SK-N-SH treated with all-trans-retinoic acid at 6 μM for 48 hours (cell line): ENCODE results near the gene SCNN1B.

Source experiments
- ATAC-seq: fragments of 200-7000 bp; cut with Tn5 transposase; 3 replicates; pipeline ENCODE4 v1.9.1; 2020; ENCODE audit warnings: mild to moderate bottlenecking, moderate library complexity
- ARNTL ChIP-seq: fragments of 450-650 bp; formaldehyde crosslinking; IDR thresholded peaks from 2 replicates; pipeline ENCODE4 v1.5.0; 2020; ENCODE audit warnings: low read depth, mild to moderate bottlenecking, moderate library complexity, borderline replicate concordance
- CREB5 ChIP-seq: fragments of 250-450 bp; sonication (Bioruptor Pico); IDR thresholded peaks from 2 replicates; pipeline ENCODE4 v1.5.1; 2020; ENCODE audit warnings: low read depth, mild to moderate bottlenecking, moderate library complexity
- CSDC2 ChIP-seq: fragments of 250-450 bp; sonication (Bioruptor Pico); IDR thresholded peaks from 2 replicates; pipeline ENCODE4 v1.5.0; 2020; ENCODE audit warnings: mild to moderate bottlenecking, moderate library complexity
- CSRNP3 ChIP-seq: fragments of 250-450 bp; sonication (Bioruptor Pico); IDR thresholded peaks from 2 replicates; pipeline ENCODE4 v1.5.1; 2021; ENCODE audit warnings: mild to moderate bottlenecking, moderate library complexity
- ESRRG ChIP-seq: fragments of 250-450 bp; sonication (Bioruptor Pico); IDR thresholded peaks from 2 replicates; pipeline ENCODE4 v1.6.1; 2021; ENCODE audit warnings: mild to moderate bottlenecking
- GLIS3 ChIP-seq: fragments of 250-450 bp; sonication (Bioruptor Pico); IDR thresholded peaks from 2 replicates; pipeline ENCODE4 v1.5.0; 2020; ENCODE audit warnings: mild to moderate bottlenecking, moderate library complexity
- ISL1 ChIP-seq: fragments of 250-450 bp; sonication (Bioruptor Pico); IDR thresholded peaks from 2 replicates; pipeline ENCODE4 v2.1.2; 2022; ENCODE audit warnings: mild to moderate bottlenecking, moderate library complexity
- OSR1 ChIP-seq: fragments of 250-450 bp; sonication (Bioruptor Pico); IDR thresholded peaks from 2 replicates; pipeline ENCODE4 v1.8.0; 2022; ENCODE audit warnings: moderate library complexity, mild to moderate bottlenecking, inconsistent platforms
- PATZ1 ChIP-seq: fragments of 250-450 bp; sonication (Bioruptor Pico); IDR thresholded peaks from 2 replicates; pipeline ENCODE4 v1.8.0; 2020; ENCODE audit warnings: mild to moderate bottlenecking, moderate library complexity, borderline replicate concordance
- POU6F1 ChIP-seq: fragments of 250-450 bp; sonication (Bioruptor Pico); IDR thresholded peaks from 2 replicates; pipeline ENCODE4 v1.8.0; 2021; ENCODE audit warnings: low read depth, mild to moderate bottlenecking, moderate library complexity, borderline replicate concordance
- PPARA ChIP-seq: fragments of 250-450 bp; sonication (Bioruptor Pico); IDR thresholded peaks from 2 replicates; pipeline ENCODE4 v1.5.0; 2020; ENCODE audit warnings: mild to moderate bottlenecking, borderline replicate concordance
- RARB ChIP-seq: fragments of 250-450 bp; sonication (Bioruptor Pico); IDR thresholded peaks from 2 replicates; pipeline ENCODE4 v1.8.0; 2021; ENCODE audit warnings: mild to moderate bottlenecking, moderate library complexity
- SNAI2 ChIP-seq: fragments of 250-450 bp; sonication (Bioruptor Pico); IDR thresholded peaks from 2 replicates; pipeline ENCODE4 v1.5.0; 2020; ENCODE audit warnings: mild to moderate bottlenecking, moderate library complexity
- TCF4 ChIP-seq: fragments of 250-450 bp; sonication (Bioruptor Pico); IDR thresholded peaks from 2 replicates; pipeline ENCODE4 v1.8.0; 2021; ENCODE audit warnings: mild to moderate bottlenecking, moderate library complexity, borderline replicate concordance
- TOX ChIP-seq: fragments of 250-450 bp; sonication (Bioruptor Pico); IDR thresholded peaks from 2 replicates; pipeline ENCODE4 v1.8.0; 2021; ENCODE audit warnings: mild to moderate bottlenecking, moderate library complexity, borderline replicate concordance
- TSHZ2 ChIP-seq: fragments of 250-450 bp; sonication (Bioruptor Pico); IDR thresholded peaks from 2 replicates; pipeline ENCODE4 v1.5.0; 2020; ENCODE audit warnings: mild to moderate bottlenecking, moderate library complexity
- ZFP3 ChIP-seq: fragments of 250-450 bp; sonication (Bioruptor Pico); IDR thresholded peaks from 2 replicates; pipeline ENCODE4 v1.5.0; 2020; ENCODE audit warnings: mild to moderate bottlenecking, moderate library complexity
- ZFP30 ChIP-seq: fragments of 450-650 bp; formaldehyde crosslinking; IDR thresholded peaks from 2 replicates; pipeline ENCODE4 v1.5.0; 2022; ENCODE audit warnings: mild to moderate bottlenecking, moderate library complexity
- ZNF70 ChIP-seq: fragments of 450-650 bp; formaldehyde crosslinking; IDR thresholded peaks from 2 replicates; pipeline ENCODE4 v1.5.0; 2020; ENCODE audit warnings: mild to moderate bottlenecking, moderate library complexity
- ZNF8 ChIP-seq: fragments of 450-650 bp; formaldehyde crosslinking; IDR thresholded peaks from 2 replicates; pipeline ENCODE4 v1.5.0; 2020; ENCODE audit warnings: mild to moderate bottlenecking, moderate library complexity

SCNN1B gene

GRCh38 chr16:23423496-23424049 is 121.5 kb downstream of the SCNN1B start:
- peak; percentile 90 for ATAC-seq
- no peak for TF ChIP-seq TSHZ2 (CRISPR knock-in tag)
- TF ChIP-seq CSDC2: peak; percentile 88
- TF ChIP-seq CREB5: peak; percentile 2; the same call in 1 of the 2 replicates
- TF ChIP-seq ISL1: peak; percentile 84
- TF ChIP-seq POU6F1 (CRISPR knock-in tag): no peak
- 0 out of 2 replicates have a peak, but pooled peaks have one; percentile 53 for TF ChIP-seq ZFP3
- 0 out of 2 replicates have a peak, but pooled peaks have one; percentile 25 for TF ChIP-seq SNAI2 (CRISPR knock-in tag)
- 0 out of 2 replicates have a peak, but pooled peaks have one; percentile 28 for TF ChIP-seq CSRNP3 (CRISPR knock-in tag)

- no peak for ATAC-seq
- no peak for TF ChIP-seq ZNF70 (CRISPR knock-in tag)
- TF ChIP-seq TCF4 (CRISPR knock-in tag): no peak
- no peak for TF ChIP-seq ISL1
- no peak for TF ChIP-seq ESRRG (CRISPR knock-in tag)
- TF ChIP-seq PPARA (CRISPR knock-in tag): no peak
- TF ChIP-seq GLIS3: no peak
- no peak for TF ChIP-seq ZFP30 (CRISPR knock-in tag)
- TF ChIP-seq CREB5: no peak
- TF ChIP-seq OSR1: no peak
- no peak for TF ChIP-seq PATZ1
- no peak for TF ChIP-seq ZNF8 (CRISPR knock-in tag)
- no peak for TF ChIP-seq CSDC2
- TF ChIP-seq TOX: no peak
These were observed 122.3 kb downstream of the SCNN1B start for GRCh38 chr16:23424292-23424958.

GRCh38 chr16:23428351-23428750 is 126.2 kb downstream of the SCNN1B start:
- no peak for ATAC-seq
- no peak for TF ChIP-seq ZFP30 (CRISPR knock-in tag)
- TF ChIP-seq PPARA (CRISPR knock-in tag): no peak
- no peak for TF ChIP-seq TCF4 (CRISPR knock-in tag)
- TF ChIP-seq RARB: no peak
- no peak for TF ChIP-seq GLIS3
- TF ChIP-seq SNAI2 (CRISPR knock-in tag): no peak
- TF ChIP-seq ZFP3: no peak
- no peak for TF ChIP-seq ARNTL (CRISPR knock-in tag)
- no peak for TF ChIP-seq PATZ1
- TF ChIP-seq ZNF8 (CRISPR knock-in tag): no peak
- TF ChIP-seq TOX: no peak
- no peak for TF ChIP-seq ISL1
- TF ChIP-seq CREB5: no peak
